Esophagus squamous epithelium (tissue), 5 donors: ENCODE data around the gene MZF1. TPM values are rescaled to one million over a fixed set of nuclear protein-coding genes. Genes with fewer than 3 reads are reported as not detected.

Source experiments
- DNase-seq: peaks from one replicate; lab custom pipeline; 2025; lab: John Stamatoyannopoulos, UW
- H3K27ac ChIP-seq, 4 donors: fragments of 200-600 bp; sonication (generic); one replicate each; pipeline ENCODE4 v1.5.1; 2016 to 2019; ENCODE audit warnings: mild to moderate bottlenecking in 1 of 4
- H3K27me3 ChIP-seq, 4 donors: fragments of 200-600 bp; sonication (generic); 1 replicate in 3 of 4; 2 replicates in 1 of 4; pipeline versions ENCODE4 v1.5.1 to v1.6.0; 2017 to 2021; ENCODE audit warnings: antibody characterized with exemption in 1 of 4
- H3K36me3 ChIP-seq, 3 donors: fragments of 200-600 bp; sonication (generic); one replicate each; pipeline ENCODE4 v1.5.1; 2016 to 2019
- H3K4me1 ChIP-seq, 3 donors: fragments of 200-600 bp; sonication (generic); one replicate each; pipeline ENCODE4 v1.5.1; 2017 to 2019
- H3K4me3 ChIP-seq, 4 donors: fragments of 200-600 bp; sonication (generic); 1 replicate in 3 of 4; 2 replicates in 1 of 4; pipeline ENCODE4 v1.5.1; 2016 to 2019; ENCODE audit warnings: mild to moderate bottlenecking in 2 of 4, moderate library complexity in 1 of 4
- H3K9me3 ChIP-seq, 3 donors: fragments of 200-600 bp; sonication (generic); one replicate each; pipeline ENCODE4 v1.5.1; 2016 to 2019
- CTCF ChIP-seq, 6 experiments: fragments of 450-650 bp in 4 of 6; fragments of 200-600 bp in 2 of 6; sonication (generic) in 2 of 6; IDR thresholded peaks; one replicate each; pipeline ENCODE4 v1.5.1; 2016 to 2019; ENCODE audit warnings: antibody characterized with exemption in 6 of 6, mild to moderate bottlenecking in 4 of 6, moderate library complexity in 4 of 6
- POLR2A ChIP-seq, 4 donors: fragments of 450-650 bp; IDR thresholded peaks; one replicate each; pipeline ENCODE4 v1.6.1; 2017; ENCODE audit warnings: antibody characterized with exemption in 4 of 4, mild to moderate bottlenecking in 4 of 4, moderate library complexity in 3 of 4
- WGBS, 2 donors: methylation state at CpG; one replicate each; pipeline ENCODE4 v1.1.5; 2018; 5-methylcytosine and 5-hydroxymethylcytosine counted together
- intact Hi-C: fragments of 100-400 bp; cut with DNase I; formaldehyde crosslinking; loops from one replicate; pipeline ENCODE4 v1.15.0; 2022
- total RNA-seq, 4 donors: library from RNA; depleted of rRNA; stranded (reverse); fragments of >200 nt; gene quantifications; one replicate each; pipeline ENCODE4 v1.1.0, GENCODE V29; 2016
- donor health status: DM: yes; HTN: yes; CAD: no.

The MZF1 gene
- total RNA-seq, 4 donors from 2014 or later, result 11.8 to 30.9 (median 21.7) TPM

- no peak for DNase-seq
- Histone ChIP-seq H3K36me3 (peaks cover 7 to 30% (median 11%) of the 10 kb centered on the region in 3 donors), H3K9me3 (no peaks in the 10 kb centered on the region), H3K27me3 (no peaks in the 10 kb centered on the region), H3K27ac (no peak overlapping the region), H3K4me1 (peaks cover 0 to 10% (median 0%) of the 10 kb centered on the region in 3 donors), H3K4me3 (no peak overlapping the region)
- WGBS, 2 donors, result 89 to 91% methylated on average over 8 to 9 of the region's 9 CpGs
- TF ChIP-seq POLR2A (IDR thresholded peaks at IDR 0.05), result no peak
- TF ChIP-seq CTCF (IDR thresholded peaks at IDR 0.05), result no peak
- intact Hi-C loops, result no loop called here
Measured at GRCh38 chr19:58584498-58585441, 11.6 kb upstream of the MZF1 start.

- H3K4me3 ChIP-seq, result no peak overlapping the region
- TF ChIP-seq POLR2A (IDR thresholded peaks at IDR 0.05) (no peak), CTCF (IDR thresholded peaks at IDR 0.05) (no peak)
- no peaks in the 10 kb centered on the region for H3K27me3 ChIP-seq
- 86 to 95% methylated on average over 6 of the region's 6 CpGs for WGBS, 2 donors
- no peak overlapping the region for H3K27ac ChIP-seq
- H3K4me1 ChIP-seq, result peaks cover 0 to 16% (median 0%) of the 10 kb centered on the region in 3 donors
- H3K9me3 ChIP-seq, result no peaks in the 10 kb centered on the region
- peaks cover 7 to 30% (median 11%) of the 10 kb centered on the region in 3 donors for H3K36me3 ChIP-seq
- intact Hi-C loops, result no loop called here
- no peak for DNase-seq
Measured at GRCh38 chr19:58582985-58583384, 9.8 kb upstream of the MZF1 start.

GRCh38 chr19:58581227-58582141 is 8.3 kb upstream of the MZF1 start:
- H3K27ac ChIP-seq, result peak overlapping the region in 3 of 4 donors; percentile 64 to 75 (median 75)
- H3K4me1 ChIP-seq, result peaks cover 0 to 25% (median 5%) of the 10 kb centered on the region in 3 donors
- WGBS, 2 donors, result 60 to 79% methylated on average over 23 to 42 of the region's 62 CpGs
- no peaks in the 10 kb centered on the region for H3K27me3 ChIP-seq
- no peak overlapping the region for H3K4me3 ChIP-seq
- no peak for TF ChIP-seq POLR2A (IDR thresholded peaks at IDR 0.05)
- peak; percentile 45 to 79 (median 76) for TF ChIP-seq CTCF (IDR thresholded peaks at IDR 0.05)
- H3K36me3 ChIP-seq, result peaks cover 7 to 30% (median 11%) of the 10 kb centered on the region in 3 donors
- no peak for DNase-seq
- no peaks in the 10 kb centered on the region for H3K9me3 ChIP-seq
- intact Hi-C loops, result no loop called here

GRCh38 chr19:58579473-58580142 is 6.5 kb upstream of the MZF1 start:
- Histone ChIP-seq H3K4me1 (peaks cover 7 to 36% (median 7%) of the 10 kb centered on the region in 3 donors), H3K9me3 (no peaks in the 10 kb centered on the region), H3K4me3 (no peak overlapping the region), H3K36me3 (peaks cover 7 to 30% (median 11%) of the 10 kb centered on the region in 3 donors), H3K27ac (no peak overlapping the region), H3K27me3 (no peaks in the 10 kb centered on the region)
- intact Hi-C loops, result no loop called here
- TF ChIP-seq POLR2A (IDR thresholded peaks at IDR 0.05) (no peak), CTCF (IDR thresholded peaks at IDR 0.05) (no peak)
- WGBS, 2 donors, result 87 to 91% methylated on average over 8 of the region's 8 CpGs
- no peak for DNase-seq
